Loucy (cell line): ENCODE measurements around the gene PPP2R5C.

Experiments used
- H2AFZ ChIP-seq: fragments of 200-600 bp; sonication (generic); 2 replicates; pipeline ENCODE4 v1.6.0; 2016; ENCODE audit warnings: antibody characterized with exemption, mild to moderate bottlenecking, low read length, moderate library complexity
- H3F3A ChIP-seq: fragments of 200-600 bp; 2 replicates; pipeline ENCODE4 v1.6.0; 2016; ENCODE audit warnings: antibody characterized with exemption, low read depth, mild to moderate bottlenecking
- H3K27me3 ChIP-seq: fragments of 200-600 bp; sonication (generic); 2 replicates; pipeline ENCODE4 v1.6.1; 2014; ENCODE audit warnings: low read length, mild to moderate bottlenecking; ENCODE audit not compliant: insufficient read depth, poor library complexity, severe bottlenecking
- H3K36me3 ChIP-seq: fragments of 200-600 bp; sonication (generic); 2 replicates; pipeline ENCODE4 v1.6.1; 2016; ENCODE audit warnings: low read length; ENCODE audit not compliant: insufficient read depth
- H3K4me1 ChIP-seq: fragments of 200-600 bp; sonication (generic); 2 replicates; pipeline ENCODE4 v1.5.1; 2014; ENCODE audit warnings: low read length, mild to moderate bottlenecking; ENCODE audit not compliant: insufficient read depth, poor library complexity, severe bottlenecking
- H3K4me2 ChIP-seq: fragments of 200-600 bp; sonication (generic); 2 replicates; pipeline ENCODE4 v1.6.0; 2014; ENCODE audit warnings: antibody characterized with exemption, low read length, low read depth, mild to moderate bottlenecking; ENCODE audit not compliant: poor library complexity, severe bottlenecking
- H3K4me3 ChIP-seq: fragments of 200-600 bp; sonication (generic); 2 replicates; pipeline ENCODE4 v1.5.1; 2014; ENCODE audit warnings: low read length, mild to moderate bottlenecking, mixed read lengths; ENCODE audit not compliant: poor library complexity, severe bottlenecking
- H3K79me2 ChIP-seq: fragments of 200-600 bp; sonication (generic); 2 replicates; pipeline ENCODE4 v1.6.1; 2014; ENCODE audit warnings: low read length; ENCODE audit not compliant: insufficient read depth
- H3K9ac ChIP-seq: fragments of 200-600 bp; sonication (generic); 2 replicates; pipeline ENCODE4 v1.6.0; 2014; ENCODE audit warnings: mild to moderate bottlenecking, low read depth, low read length, moderate library complexity; ENCODE audit not compliant: poor library complexity, severe bottlenecking
- H3K9me2 ChIP-seq: fragments of 200-600 bp; sonication (generic); replicated peaks from 2 replicates; pipeline ENCODE4 v1.6.1; 2016; ENCODE audit warnings: low read depth, low read length, mixed read lengths
- H3K9me3 ChIP-seq: fragments of 200-600 bp; sonication (generic); 2 replicates; pipeline ENCODE4 v1.6.1; 2014; ENCODE audit warnings: mild to moderate bottlenecking, antibody characterized with exemption, low read length, low read depth; ENCODE audit not compliant: insufficient read depth
- H4K20me1 ChIP-seq: fragments of 200-600 bp; sonication (generic); 2 replicates; pipeline ENCODE4 v1.6.0; 2014; ENCODE audit warnings: antibody characterized with exemption, low read length, mild to moderate bottlenecking; ENCODE audit not compliant: insufficient read depth, poor library complexity, severe bottlenecking
- EZH2phosphoT487 ChIP-seq: fragments of 200-600 bp; IDR thresholded peaks from 2 replicates; pipeline ENCODE4 v1.6.1; 2018; ENCODE audit warnings: antibody characterized with exemption, mild to moderate bottlenecking, moderate library complexity, borderline replicate concordance
- TF ChIP-seq, protein P1 (sequence below): fragments of 200-600 bp; sonication (generic); conservative IDR thresholded peaks from 2 replicates; pipeline ENCODE4 v1.5.1; 2014; ENCODE audit warnings: mild to moderate bottlenecking, antibody characterized with exemption, low read length

Gene PPP2R5C

GRCh38 chr14:101812071-101812470, 50.6 kb downstream of the PPP2R5C start:
- peaks cover 70% of the 10 kb centered on the region for H3K79me2 ChIP-seq
- peaks cover 71% of the 10 kb centered on the region for H3K4me1 ChIP-seq
- H4K20me1 ChIP-seq = peaks cover 52% of the 10 kb centered on the region
- TF ChIP-seq, protein P1, sequence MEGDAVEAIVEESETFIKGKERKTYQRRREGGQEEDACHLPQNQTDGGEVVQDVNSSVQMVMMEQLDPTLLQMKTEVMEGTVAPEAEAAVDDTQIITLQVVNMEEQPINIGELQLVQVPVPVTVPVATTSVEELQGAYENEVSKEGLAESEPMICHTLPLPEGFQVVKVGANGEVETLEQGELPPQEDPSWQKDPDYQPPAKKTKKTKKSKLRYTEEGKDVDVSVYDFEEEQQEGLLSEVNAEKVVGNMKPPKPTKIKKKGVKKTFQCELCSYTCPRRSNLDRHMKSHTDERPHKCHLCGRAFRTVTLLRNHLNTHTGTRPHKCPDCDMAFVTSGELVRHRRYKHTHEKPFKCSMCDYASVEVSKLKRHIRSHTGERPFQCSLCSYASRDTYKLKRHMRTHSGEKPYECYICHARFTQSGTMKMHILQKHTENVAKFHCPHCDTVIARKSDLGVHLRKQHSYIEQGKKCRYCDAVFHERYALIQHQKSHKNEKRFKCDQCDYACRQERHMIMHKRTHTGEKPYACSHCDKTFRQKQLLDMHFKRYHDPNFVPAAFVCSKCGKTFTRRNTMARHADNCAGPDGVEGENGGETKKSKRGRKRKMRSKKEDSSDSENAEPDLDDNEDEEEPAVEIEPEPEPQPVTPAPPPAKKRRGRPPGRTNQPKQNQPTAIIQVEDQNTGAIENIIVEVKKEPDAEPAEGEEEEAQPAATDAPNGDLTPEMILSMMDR = 0 out of 2 replicates have a peak, but pooled peaks have one; percentile 16
- TF ChIP-seq EZH2phosphoT487 = no peak
- H3K27me3 ChIP-seq = no peaks in the 10 kb centered on the region
- H3K4me3 ChIP-seq = peak overlapping the region; percentile 96
- no peaks in the 10 kb centered on the region for H3K9me2 ChIP-seq
- no peaks in the 10 kb centered on the region for H3K9me3 ChIP-seq
- H3K9ac ChIP-seq = peak overlapping the region; percentile 98
- no peak overlapping the region for H2AFZ ChIP-seq
- H3K4me2 ChIP-seq = peak overlapping the region; percentile 99
- peaks cover 7% of the 10 kb centered on the region for H3F3A ChIP-seq
- no peaks in the 10 kb centered on the region; the same call in 1 of the 2 replicates for H3K36me3 ChIP-seq

GRCh38 chr14:101813171-101813759, 51.8 kb downstream of the PPP2R5C start:
- Histone ChIP-seq H3K4me2 (peak overlapping the region; percentile 99), H3K9me3 (no peaks in the 10 kb centered on the region), H3F3A (peaks cover 10% of the 10 kb centered on the region), H3K9ac (peak overlapping the region; percentile 98), H3K4me3 (peak overlapping the region; percentile 96), H3K27me3 (no peaks in the 10 kb centered on the region), H3K4me1 (peaks cover 74% of the 10 kb centered on the region), H4K20me1 (peaks cover 58% of the 10 kb centered on the region), H2AFZ (no peak overlapping the region), H3K36me3 (no peaks in the 10 kb centered on the region; the same call in 1 of the 2 replicates), H3K79me2 (peaks cover 81% of the 10 kb centered on the region), H3K9me2 (no peaks in the 10 kb centered on the region)
- no peak for TF ChIP-seq EZH2phosphoT487
- TF ChIP-seq, protein P1 = no peak

DNA sequence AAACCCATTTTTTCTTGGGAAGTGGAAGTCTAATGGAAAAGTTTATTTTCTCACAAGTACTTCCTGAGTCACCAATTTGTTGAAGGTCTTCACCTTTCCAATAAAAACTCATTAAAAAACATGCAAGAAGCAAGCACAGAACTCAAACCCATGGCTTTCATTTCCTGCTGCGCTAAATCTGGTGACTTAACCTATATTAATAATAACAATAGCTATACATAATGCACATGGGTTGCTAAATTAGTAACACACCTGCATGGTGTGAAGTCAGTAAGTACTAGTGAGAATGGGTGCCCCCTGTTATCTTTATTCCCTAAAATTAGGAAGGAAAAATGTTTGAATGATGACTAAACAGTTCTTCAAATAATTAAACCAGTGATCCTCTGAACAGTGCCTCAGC, 52.3 kb downstream of the PPP2R5C start:
- Histone ChIP-seq H3K4me2 (peak overlapping the region; percentile 99), H3K27me3 (no peaks in the 10 kb centered on the region), H4K20me1 (peaks cover 62% of the 10 kb centered on the region), H3K9ac (peak overlapping the region; percentile 98), H3K4me1 (peaks cover 74% of the 10 kb centered on the region), H3K4me3 (peak overlapping the region; percentile 96), H3K9me3 (no peaks in the 10 kb centered on the region), H3K36me3 (no peaks in the 10 kb centered on the region; the same call in 1 of the 2 replicates), H3K79me2 (peaks cover 84% of the 10 kb centered on the region), H3K9me2 (no peaks in the 10 kb centered on the region), H3F3A (peaks cover 8% of the 10 kb centered on the region), H2AFZ (no peak overlapping the region)
- no peak for TF ChIP-seq EZH2phosphoT487
- TF ChIP-seq, protein P1 = no peak
